ENCODE measurements around the gene SNPH.

DNA sequence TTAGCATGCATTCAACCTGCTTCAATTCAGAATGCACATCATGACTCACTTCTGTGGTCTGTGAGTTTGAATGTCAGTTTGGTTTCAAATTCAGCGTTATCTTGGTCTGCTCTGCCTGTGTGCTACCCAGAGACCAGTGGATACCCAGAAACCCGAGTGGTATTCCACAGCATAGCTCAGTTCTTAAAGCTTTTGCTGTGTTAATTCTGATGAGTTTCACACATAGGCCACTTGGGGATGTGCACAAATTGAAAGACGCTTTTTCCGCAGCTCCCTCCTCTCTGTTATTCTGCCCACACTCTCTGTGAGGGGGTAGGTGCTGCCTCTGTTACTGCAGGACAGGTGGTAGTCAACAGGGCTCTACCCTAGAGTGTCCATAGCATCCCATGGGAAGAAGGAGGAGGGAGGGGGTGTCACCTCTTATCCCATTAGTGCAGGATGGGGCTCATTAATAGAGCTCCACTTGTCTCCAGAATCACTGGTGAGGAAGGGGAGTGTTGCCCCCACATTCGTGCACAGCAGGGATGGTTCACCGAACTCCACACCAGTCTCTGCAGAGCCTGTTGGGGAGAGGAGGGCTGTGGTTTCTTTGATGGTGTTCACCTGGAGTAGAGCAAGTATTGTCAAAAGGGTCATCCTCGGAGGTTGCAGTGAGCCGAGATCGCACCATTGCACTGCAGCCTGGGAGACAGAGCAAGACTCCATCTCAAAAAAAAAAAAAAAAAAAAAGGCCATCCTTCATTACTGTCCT is 92.0 kb downstream of the SNPH start:
- TF ChIP-seq, protein P1, sequence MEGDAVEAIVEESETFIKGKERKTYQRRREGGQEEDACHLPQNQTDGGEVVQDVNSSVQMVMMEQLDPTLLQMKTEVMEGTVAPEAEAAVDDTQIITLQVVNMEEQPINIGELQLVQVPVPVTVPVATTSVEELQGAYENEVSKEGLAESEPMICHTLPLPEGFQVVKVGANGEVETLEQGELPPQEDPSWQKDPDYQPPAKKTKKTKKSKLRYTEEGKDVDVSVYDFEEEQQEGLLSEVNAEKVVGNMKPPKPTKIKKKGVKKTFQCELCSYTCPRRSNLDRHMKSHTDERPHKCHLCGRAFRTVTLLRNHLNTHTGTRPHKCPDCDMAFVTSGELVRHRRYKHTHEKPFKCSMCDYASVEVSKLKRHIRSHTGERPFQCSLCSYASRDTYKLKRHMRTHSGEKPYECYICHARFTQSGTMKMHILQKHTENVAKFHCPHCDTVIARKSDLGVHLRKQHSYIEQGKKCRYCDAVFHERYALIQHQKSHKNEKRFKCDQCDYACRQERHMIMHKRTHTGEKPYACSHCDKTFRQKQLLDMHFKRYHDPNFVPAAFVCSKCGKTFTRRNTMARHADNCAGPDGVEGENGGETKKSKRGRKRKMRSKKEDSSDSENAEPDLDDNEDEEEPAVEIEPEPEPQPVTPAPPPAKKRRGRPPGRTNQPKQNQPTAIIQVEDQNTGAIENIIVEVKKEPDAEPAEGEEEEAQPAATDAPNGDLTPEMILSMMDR (IDR thresholded peaks at IDR 0.05; ENCODE audit: low read depth, low read length), result no peak
- no peak for TF ChIP-seq POLR2A (IDR thresholded peaks at IDR 0.05; ENCODE audit: extremely low read depth, insufficient read length)

Data from NB4 (cell line).